ENCODE measurements around the gene PLCL1. TPM values are rescaled to one million over a fixed set of nuclear protein-coding genes. Genes with fewer than 3 reads are reported as not detected.

The PLCL1 gene
- total RNA-seq, 3 donors from 2014 or later = 6.6 to 11.3 (median 11.1) TPM

DNA sequence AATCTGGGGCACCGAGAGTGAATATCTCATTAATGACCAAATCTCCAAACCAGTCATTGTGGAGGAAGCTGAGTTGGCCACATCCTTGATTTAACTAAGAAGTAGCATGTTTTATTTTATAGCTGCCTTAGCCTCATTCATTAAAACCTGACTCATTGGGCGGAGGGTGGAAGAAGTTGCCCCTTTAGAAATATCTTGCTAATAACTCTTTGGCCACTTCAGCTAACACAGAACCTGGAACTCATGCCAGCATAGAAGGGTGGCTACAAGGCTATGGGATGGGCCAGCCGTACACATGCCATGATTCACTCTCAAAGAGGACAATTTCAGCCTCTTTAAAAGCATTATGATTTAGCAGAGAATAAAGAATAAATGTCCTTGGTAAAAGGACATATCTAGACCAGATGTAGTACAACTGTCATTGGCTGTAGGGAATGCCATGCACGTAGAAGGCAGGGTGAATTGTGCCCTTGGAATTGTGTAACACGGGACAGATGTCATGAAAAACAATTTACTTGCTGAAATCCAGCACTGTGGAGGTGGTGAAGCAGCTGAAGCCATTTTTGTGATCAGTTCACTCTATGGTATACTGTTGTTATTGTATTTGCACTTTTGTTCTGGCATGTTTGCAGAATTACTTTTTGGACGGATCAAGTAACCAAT, 330.0 kb downstream of the PLCL1 start:
- Histone ChIP-seq H3K27me3 (no peaks in the 10 kb centered on the region), H3K4me3 (no peak overlapping the region), H3K27ac (no peak overlapping the region), H3K36me3 (no peaks in the 10 kb centered on the region), H3K9me3 (no peaks in the 10 kb centered on the region), H3K4me1 (no peaks in the 10 kb centered on the region)
- no peak for TF ChIP-seq POLR2A (IDR thresholded peaks at IDR 0.05)
- no peak for TF ChIP-seq POLR2AphosphoS5 (IDR thresholded peaks at IDR 0.05)
- TF ChIP-seq, protein P1, sequence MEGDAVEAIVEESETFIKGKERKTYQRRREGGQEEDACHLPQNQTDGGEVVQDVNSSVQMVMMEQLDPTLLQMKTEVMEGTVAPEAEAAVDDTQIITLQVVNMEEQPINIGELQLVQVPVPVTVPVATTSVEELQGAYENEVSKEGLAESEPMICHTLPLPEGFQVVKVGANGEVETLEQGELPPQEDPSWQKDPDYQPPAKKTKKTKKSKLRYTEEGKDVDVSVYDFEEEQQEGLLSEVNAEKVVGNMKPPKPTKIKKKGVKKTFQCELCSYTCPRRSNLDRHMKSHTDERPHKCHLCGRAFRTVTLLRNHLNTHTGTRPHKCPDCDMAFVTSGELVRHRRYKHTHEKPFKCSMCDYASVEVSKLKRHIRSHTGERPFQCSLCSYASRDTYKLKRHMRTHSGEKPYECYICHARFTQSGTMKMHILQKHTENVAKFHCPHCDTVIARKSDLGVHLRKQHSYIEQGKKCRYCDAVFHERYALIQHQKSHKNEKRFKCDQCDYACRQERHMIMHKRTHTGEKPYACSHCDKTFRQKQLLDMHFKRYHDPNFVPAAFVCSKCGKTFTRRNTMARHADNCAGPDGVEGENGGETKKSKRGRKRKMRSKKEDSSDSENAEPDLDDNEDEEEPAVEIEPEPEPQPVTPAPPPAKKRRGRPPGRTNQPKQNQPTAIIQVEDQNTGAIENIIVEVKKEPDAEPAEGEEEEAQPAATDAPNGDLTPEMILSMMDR (IDR thresholded peaks at IDR 0.05) = no peak
- intact Hi-C loops (cut with DNase I; ENCODE audit: low total_unique reads) = no loop called here
- DNase-seq (ENCODE audit: low spot score in 2 of 2) = no peak

DNA sequence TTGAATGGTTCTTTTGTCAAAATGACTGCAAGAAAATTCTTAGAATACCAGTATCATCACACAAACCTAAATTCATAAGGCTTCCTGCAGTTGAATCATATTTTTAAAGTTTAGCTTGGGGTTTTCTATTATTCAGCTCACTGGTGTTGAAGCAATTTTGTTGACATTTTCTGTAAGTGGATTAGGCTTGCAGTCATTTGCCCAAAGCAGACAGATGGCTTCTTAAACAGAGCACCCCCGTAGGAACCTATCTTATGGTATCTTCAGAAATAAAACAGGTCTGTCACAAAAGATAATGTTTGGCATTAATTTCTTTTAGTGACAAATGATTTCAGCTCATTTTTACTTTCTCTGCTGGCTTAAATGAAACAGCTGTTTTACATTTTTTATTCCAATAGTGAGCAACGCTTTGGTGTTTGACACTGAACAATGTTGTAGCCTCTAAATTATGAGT, 331.1 kb downstream of the PLCL1 start:
- TF ChIP-seq POLR2A (IDR thresholded peaks at IDR 0.05) = no peak
- TF ChIP-seq, protein P1 (IDR thresholded peaks at IDR 0.05) = no peak
- no peak for TF ChIP-seq POLR2AphosphoS5 (IDR thresholded peaks at IDR 0.05)
- intact Hi-C loops (cut with DNase I; ENCODE audit: low total_unique reads) = no loop called here
- H3K27ac ChIP-seq = no peak overlapping the region

DNA sequence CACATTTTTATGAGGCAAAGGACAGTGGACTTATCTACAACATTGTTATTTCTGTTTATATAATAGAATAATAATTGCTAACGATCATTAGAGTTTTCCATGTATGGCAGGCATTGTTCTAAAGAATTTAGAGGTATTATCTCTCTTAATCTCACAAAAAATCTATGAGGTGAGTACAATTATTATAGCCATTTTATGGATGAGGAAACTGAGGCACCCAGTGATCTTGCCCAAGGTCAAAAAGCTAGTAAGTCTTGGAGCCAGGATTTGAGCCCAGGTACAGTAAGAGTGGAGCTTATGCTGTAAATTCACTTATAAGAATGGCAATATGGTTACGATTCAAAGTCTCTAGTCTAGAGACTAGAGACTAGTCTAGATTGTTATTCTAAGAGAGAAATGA, 331.7 kb downstream of the PLCL1 start:
- Histone ChIP-seq H3K27me3 (no peaks in the 10 kb centered on the region), H3K4me3 (no peak overlapping the region), H3K27ac (no peak overlapping the region), H3K4me1 (no peaks in the 10 kb centered on the region), H3K36me3 (no peaks in the 10 kb centered on the region), H3K9me3 (no peaks in the 10 kb centered on the region)
- intact Hi-C loops (cut with DNase I; ENCODE audit: low total_unique reads) = no loop called here
- no peak for DNase-seq (ENCODE audit: low spot score in 2 of 2)
- TF ChIP-seq, protein P1 (IDR thresholded peaks at IDR 0.05) = no peak
- TF ChIP-seq POLR2A (IDR thresholded peaks at IDR 0.05) (no peak), POLR2AphosphoS5 (IDR thresholded peaks at IDR 0.05) (no peak)

More for the DNA sequence above, 331.1 kb downstream of the PLCL1 start:
- Histone ChIP-seq H3K4me1 (no peaks in the 10 kb centered on the region), H3K9me3 (no peaks in the 10 kb centered on the region), H3K36me3 (no peaks in the 10 kb centered on the region), H3K4me3 (no peak overlapping the region), H3K27me3 (no peaks in the 10 kb centered on the region)
- no peak for DNase-seq (ENCODE audit: low spot score in 2 of 2)

DNA sequence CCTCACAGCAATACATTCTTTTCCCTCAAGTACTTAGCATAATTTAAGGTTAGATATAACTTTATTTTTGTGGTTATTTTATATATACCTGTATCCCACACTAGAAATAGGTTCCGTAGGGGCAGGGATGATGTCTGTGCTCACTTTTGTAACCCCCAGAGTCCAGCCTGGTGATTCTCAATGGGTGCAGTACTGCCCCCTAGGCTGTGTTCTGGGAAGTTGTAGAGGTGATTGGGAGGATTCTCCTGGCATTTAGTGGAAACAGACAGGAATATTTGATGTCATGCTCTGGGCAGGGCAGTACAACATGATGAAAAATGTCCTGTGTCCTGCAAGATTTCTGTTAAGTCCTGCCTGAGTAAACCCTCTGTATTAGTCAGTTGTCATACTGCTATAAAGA, 333.3 kb downstream of the PLCL1 start:
- Histone ChIP-seq H3K9me3 (no peaks in the 10 kb centered on the region), H3K27me3 (no peaks in the 10 kb centered on the region), H3K4me1 (no peaks in the 10 kb centered on the region), H3K36me3 (no peaks in the 10 kb centered on the region), H3K27ac (no peak overlapping the region), H3K4me3 (no peak overlapping the region)
- TF ChIP-seq POLR2A (IDR thresholded peaks at IDR 0.05) = no peak
- TF ChIP-seq, protein P1 (IDR thresholded peaks at IDR 0.05) = no peak
- TF ChIP-seq POLR2AphosphoS5 (IDR thresholded peaks at IDR 0.05) = no peak
- no peak for DNase-seq (ENCODE audit: low spot score in 2 of 2)
- intact Hi-C loops (cut with DNase I; ENCODE audit: low total_unique reads) = no loop called here

DNA sequence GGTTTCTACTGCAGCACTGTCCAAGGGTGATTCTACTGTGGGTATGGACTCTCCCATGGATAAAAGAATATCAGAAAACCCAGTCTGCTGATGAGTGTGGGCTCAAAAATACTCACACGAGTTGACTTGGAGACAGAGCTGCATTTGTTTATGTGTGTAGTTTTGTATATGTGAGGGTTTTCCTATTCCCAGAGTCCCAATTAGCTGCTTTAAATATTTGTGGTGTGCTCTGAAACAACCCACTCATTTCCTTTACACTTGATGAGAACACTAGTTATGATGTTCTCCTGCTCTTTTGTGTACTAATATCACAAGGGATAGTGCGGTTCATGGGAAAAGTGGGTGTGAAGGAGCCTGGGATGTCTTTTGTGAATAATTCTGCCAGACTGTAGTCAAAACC, 337.3 kb downstream of the PLCL1 start:
- Histone ChIP-seq H3K4me3 (no peak overlapping the region), H3K36me3 (no peaks in the 10 kb centered on the region), H3K4me1 (no peaks in the 10 kb centered on the region), H3K9me3 (no peaks in the 10 kb centered on the region), H3K27me3 (no peaks in the 10 kb centered on the region), H3K27ac (no peak overlapping the region)
- TF ChIP-seq POLR2A (IDR thresholded peaks at IDR 0.05) = no peak
- no peak for DNase-seq (ENCODE audit: low spot score in 2 of 2)
- intact Hi-C loops (cut with DNase I; ENCODE audit: low total_unique reads) = no loop called here

Data from breast epithelium (tissue), 4 donors.